Stimulated activated CD8-positive, alpha-beta memory T cell treated with anti-CD3 and anti-CD28 coated beads, Interleukin-12 subunit alpha, Interleukin-12 subunit beta, amount 100 ng/mL, for 4 hours (primary cell): Measurements from ENCODE around the gene S100A14.
A peak's percentile ranks its signal among the peaks of the same experiment; 100 is the strongest.
"Not testable (repeated sequence)": the region's sequence is repeated elsewhere in the genome, so short reads cannot be mapped to it uniquely, and the experiment has no call there.

Experiments used
- DNase-seq: peaks from one replicate; pipeline ENCODE4 v3.0.0-alpha.2; 2020; ENCODE audit warnings: low read depth

S100A14 gene

GRCh38 chr1:153616144-153616916 lies at the start of gene S100A14:
TSS of gene S100A14 (minus strand) at chr1:153616325. CDS start at chr1:153615858, 467 bp downstream.
- no peak for DNase-seq

- no peak for DNase-seq
Observed at GRCh38 chr1:153663211-153663610, 47.1 kb upstream of the S100A14 start.

GRCh38 chr1:153662269-153662668 lies 46.1 kb upstream of the S100A14 start:
- no peak for DNase-seq

- no peak for DNase-seq
Observed at GRCh38 chr1:153661111-153661708, 45.1 kb upstream of the S100A14 start.

GRCh38 chr1:153659656-153660055 lies 43.5 kb upstream of the S100A14 start:
- no peak for DNase-seq

GRCh38 chr1:153659175-153659534 lies 43.0 kb upstream of the S100A14 start:
- no peak for DNase-seq

- peak; percentile 81 for DNase-seq
Observed at GRCh38 chr1:153658400-153659174, 42.5 kb upstream of the S100A14 start, which contains the start of gene SNAPIN. TSS of gene SNAPIN (plus strand) at chr1:153658703. CDS start at chr1:153658744, 41 bp downstream.

- no peak for DNase-seq
Observed at GRCh38 chr1:153655333-153655732, 39.2 kb upstream of the S100A14 start.

- DNase-seq: no peak
Observed at GRCh38 chr1:153652805-153653500, 36.8 kb upstream of the S100A14 start.

GRCh38 chr1:153651771-153652170 lies 35.6 kb upstream of the S100A14 start:
- no peak for DNase-seq

- DNase-seq: no peak
Observed at GRCh38 chr1:153649863-153650235, 33.7 kb upstream of the S100A14 start.

- DNase-seq: no peak
Observed at GRCh38 chr1:153649137-153649862, 33.2 kb upstream of the S100A14 start.

GRCh38 chr1:153648000-153648643 lies 32.0 kb upstream of the S100A14 start:
- DNase-seq: no peak

GRCh38 chr1:153647346-153647714 lies 31.2 kb upstream of the S100A14 start:
- DNase-seq: no peak

GRCh38 chr1:153646672-153647345 lies 30.7 kb upstream of the S100A14 start:
- DNase-seq: no peak

GRCh38 chr1:153643816-153644215 lies 27.7 kb upstream of the S100A14 start:
- DNase-seq: no peak

- no peak for DNase-seq
Observed at GRCh38 chr1:153643100-153643499, 27.0 kb upstream of the S100A14 start.

GRCh38 chr1:153642161-153642560 lies 26.0 kb upstream of the S100A14 start:
- no peak for DNase-seq

- no peak for DNase-seq
Observed at GRCh38 chr1:153640861-153641260, 24.7 kb upstream of the S100A14 start.

- not testable (repeated sequence) for DNase-seq
Observed at GRCh38 chr1:153640213-153640612, 24.1 kb upstream of the S100A14 start.

- no peak for DNase-seq
Observed at GRCh38 chr1:153639280-153639679, 23.2 kb upstream of the S100A14 start.
